Measurements from ENCODE around the gene HIVEP3. TPM values are rescaled to one million over a fixed set of nuclear protein-coding genes. Genes with fewer than 3 reads are reported as not detected.

HIVEP3 gene
- total and polyA plus RNA-seq, 8 donors: 1.8 to 65.3 (median 3.8) TPM

- Histone ChIP-seq H3K27me3 (peaks cover 0 to 8% (median 0%) of the 10 kb centered on the region in 3 donors), H3K9me3 (no peaks in the 10 kb centered on the region), H3K36me3 (no peaks in the 10 kb centered on the region), H3K4me3 (no peak overlapping the region), H3K27ac (no peak overlapping the region), H3K4me1 (peaks cover 7 to 25% (median 17%) of the 10 kb centered on the region in 4 donors)
- 67 to 89% (median 84%) methylated on average over 3 to 5 of the region's 5 CpGs for WGBS, 5 donors
- TF ChIP-seq, protein P1, sequence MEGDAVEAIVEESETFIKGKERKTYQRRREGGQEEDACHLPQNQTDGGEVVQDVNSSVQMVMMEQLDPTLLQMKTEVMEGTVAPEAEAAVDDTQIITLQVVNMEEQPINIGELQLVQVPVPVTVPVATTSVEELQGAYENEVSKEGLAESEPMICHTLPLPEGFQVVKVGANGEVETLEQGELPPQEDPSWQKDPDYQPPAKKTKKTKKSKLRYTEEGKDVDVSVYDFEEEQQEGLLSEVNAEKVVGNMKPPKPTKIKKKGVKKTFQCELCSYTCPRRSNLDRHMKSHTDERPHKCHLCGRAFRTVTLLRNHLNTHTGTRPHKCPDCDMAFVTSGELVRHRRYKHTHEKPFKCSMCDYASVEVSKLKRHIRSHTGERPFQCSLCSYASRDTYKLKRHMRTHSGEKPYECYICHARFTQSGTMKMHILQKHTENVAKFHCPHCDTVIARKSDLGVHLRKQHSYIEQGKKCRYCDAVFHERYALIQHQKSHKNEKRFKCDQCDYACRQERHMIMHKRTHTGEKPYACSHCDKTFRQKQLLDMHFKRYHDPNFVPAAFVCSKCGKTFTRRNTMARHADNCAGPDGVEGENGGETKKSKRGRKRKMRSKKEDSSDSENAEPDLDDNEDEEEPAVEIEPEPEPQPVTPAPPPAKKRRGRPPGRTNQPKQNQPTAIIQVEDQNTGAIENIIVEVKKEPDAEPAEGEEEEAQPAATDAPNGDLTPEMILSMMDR (IDR thresholded peaks at IDR 0.05): no peak
- no peak for TF ChIP-seq POLR2AphosphoS5 (IDR thresholded peaks at IDR 0.05)
- TF ChIP-seq EP300 (IDR thresholded peaks at IDR 0.05): no peak
- TF ChIP-seq POLR2A (IDR thresholded peaks at IDR 0.05): no peak
- no peak for DNase-seq
- intact Hi-C loops (cut with DNase I; ENCODE audit: low total_unique reads): no loop called here
Observed at GRCh38 chr1:41535716-41536115, 383.0 kb downstream of the HIVEP3 start.

GRCh38 chr1:41535276-41535675 is 383.4 kb downstream of the HIVEP3 start:
- intact Hi-C loops (cut with DNase I; ENCODE audit: low total_unique reads): no loop called here
- Histone ChIP-seq H3K9me3 (no peaks in the 10 kb centered on the region), H3K4me1 (peaks cover 7 to 25% (median 17%) of the 10 kb centered on the region in 4 donors), H3K27me3 (peaks cover 0 to 8% (median 0%) of the 10 kb centered on the region in 3 donors), H3K36me3 (no peaks in the 10 kb centered on the region), H3K27ac (no peak overlapping the region), H3K4me3 (no peak overlapping the region)
- 84 to 89% (median 86%) methylated on average over 4 to 6 of the region's 6 CpGs for WGBS, 5 donors
- TF ChIP-seq EP300 (IDR thresholded peaks at IDR 0.05) (no peak), POLR2A (IDR thresholded peaks at IDR 0.05) (no peak), POLR2AphosphoS5 (IDR thresholded peaks at IDR 0.05) (no peak)
- TF ChIP-seq, protein P1 (IDR thresholded peaks at IDR 0.05): no peak
- DNase-seq: no peak

- H3K27ac ChIP-seq: no peak overlapping the region
- intact Hi-C loops (cut with DNase I; ENCODE audit: low total_unique reads): no loop called here
- DNase-seq: no peak
- TF ChIP-seq EP300 (IDR thresholded peaks at IDR 0.05) (no peak), POLR2A (IDR thresholded peaks at IDR 0.05) (no peak), POLR2AphosphoS5 (IDR thresholded peaks at IDR 0.05) (no peak)
- TF ChIP-seq, protein P1 (IDR thresholded peaks at IDR 0.05): no peak
- H3K27me3 ChIP-seq: peaks cover 0 to 8% (median 0%) of the 10 kb centered on the region in 3 donors
- peaks cover 7 to 25% (median 17%) of the 10 kb centered on the region in 4 donors for H3K4me1 ChIP-seq
- no peaks in the 10 kb centered on the region for H3K36me3 ChIP-seq
- no peak overlapping the region for H3K4me3 ChIP-seq
- WGBS, 5 donors: 88 to 97% (median 90%) methylated on average over 15 to 17 of the region's 17 CpGs
- no peaks in the 10 kb centered on the region for H3K9me3 ChIP-seq
Observed at GRCh38 chr1:41534181-41535076, 384.3 kb downstream of the HIVEP3 start.

DNA sequence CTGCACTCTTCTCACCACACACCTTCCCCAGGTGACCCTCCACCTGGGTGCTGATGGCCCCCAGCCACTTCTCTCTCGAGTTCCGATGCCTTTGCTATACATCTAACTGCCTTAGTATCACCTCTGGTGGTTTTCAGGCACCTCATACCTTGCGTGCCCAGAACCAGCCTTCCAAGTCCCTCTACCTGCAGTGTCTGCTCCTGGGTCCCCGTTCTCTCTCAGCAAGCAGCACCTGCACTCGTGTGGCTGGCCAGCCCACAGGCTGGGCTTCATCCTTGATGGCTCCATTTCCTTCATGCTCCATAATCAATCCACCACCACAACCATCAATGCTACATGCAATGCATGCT is 385.0 kb downstream of the HIVEP3 start:
- Histone ChIP-seq H3K27me3 (peaks cover 0 to 8% (median 0%) of the 10 kb centered on the region in 3 donors), H3K4me3 (no peak overlapping the region), H3K27ac (no peak overlapping the region), H3K36me3 (no peaks in the 10 kb centered on the region), H3K9me3 (no peaks in the 10 kb centered on the region), H3K4me1 (peaks cover 7 to 25% (median 17%) of the 10 kb centered on the region in 4 donors)
- intact Hi-C loops (cut with DNase I; ENCODE audit: low total_unique reads): no loop called here
- TF ChIP-seq POLR2AphosphoS5 (IDR thresholded peaks at IDR 0.05) (no peak), EP300 (IDR thresholded peaks at IDR 0.05) (no peak), POLR2A (IDR thresholded peaks at IDR 0.05) (no peak)
- TF ChIP-seq, protein P1 (IDR thresholded peaks at IDR 0.05): no peak
- no peak for DNase-seq
- 79 to 85% (median 84%) methylated on average over 5 of the region's 5 CpGs for WGBS, 5 donors
